ENCODE results near the gene PGBD5.

GRCh38 chr1:230361941-230362340, 64.2 kb downstream of the PGBD5 start:
- no peak for TF ChIP-seq EZH2 (IDR thresholded peaks at IDR 0.05; ENCODE audit: low read length, missing control alignments)
- TF ChIP-seq CTCF (conservative IDR thresholded peaks at IDR 0.05 in 1 of 2, IDR thresholded peaks at IDR 0.05 in 1 of 2; ENCODE audit: low read depth in 1 of 2, low read length in 2 of 2), result no peak

Data from fibroblast of lung (primary cell).